GM12878 (cell line): ENCODE data around the gene EWSR1. TPM values are rescaled to one million over a fixed set of nuclear protein-coding genes. Genes with fewer than 3 reads are reported as not detected.

Experiments used
- ATAC-seq: fragments of 200-7000 bp; cut with Tn5 transposase; 3 replicates; pipeline ENCODE4 v1.9.1; 2020; ENCODE audit warnings: mild to moderate bottlenecking, moderate library complexity
- BruUV-seq: library from RNA; stranded (reverse); fragments of 400-500 nt; replicated peaks from 2 replicates; lab custom pipeline; 2021; lab: Mats Ljungman, UMichigan
- CTCF ChIA-PET: fragments of 300-600 bp; sonication (Branson Sonifier 250); formaldehyde crosslinking; extraction: SDS; loops from one replicate; lab custom pipeline; 2021; ENCODE audit warnings: inconsistent platforms; lab: Yijun Ruan, JAX
- POLR2A ChIA-PET: fragments of 350-600 bp; formaldehyde crosslinking; extraction: SDS; loops from one replicate; lab custom pipeline; 2021; ENCODE audit warnings: inconsistent platforms; lab: Charles Lee
- RAD21 ChIA-PET: fragments of 300-600 bp; sonication (Branson Sonifier 250); formaldehyde crosslinking; loops from one replicate; lab custom pipeline; 2023; ENCODE audit warnings: antibody characterized with exemption; ENCODE audit not compliant: unreplicated experiment; lab: Charles Lee
- SMC1A ChIA-PET: fragments of 300-600 bp; sonication (Branson Sonifier 250); formaldehyde crosslinking; loops from one replicate; lab custom pipeline; 2023; ENCODE audit not compliant: unreplicated experiment, uncharacterized antibody; lab: Charles Lee
- DNase-seq: peaks from one replicate; pipeline ENCODE4 v3.0.0-alpha.2; 2011; ENCODE audit warnings: low read depth, low spot score
- FAIRE-seq: peaks from 3 replicates; lab custom pipeline; 2011; peaks lifted over from hg19 to GRCh38; lab: Jason Lieb, UNC
- H2AFZ ChIP-seq: 2 replicates; pipeline ENCODE4 v1.6.0; 2011; ENCODE audit warnings: low read depth, low read length, control low read depth; ENCODE audit not compliant: control insufficient read depth
- H3K27ac ChIP-seq: 2 replicates; pipeline ENCODE4 v1.5.1; 2011; ENCODE audit warnings: control low read depth; ENCODE audit not compliant: control insufficient read depth, insufficient read depth
- H3K27me3 ChIP-seq, 2 experiments: replicated peaks in 1 of 2; 2 replicates each; pipeline versions ENCODE4 v1.6.0 to v1.6.1; 2011; ENCODE audit warnings: low read length in 1 of 2; ENCODE audit not compliant: control insufficient read depth in 2 of 2, insufficient read depth in 2 of 2
- H3K36me3 ChIP-seq, 2 experiments: 2 replicates each; pipeline ENCODE4 v1.5.1; 2011; ENCODE audit warnings: low read length in 1 of 2; ENCODE audit not compliant: control insufficient read depth in 2 of 2, insufficient read depth in 2 of 2
- H3K4me1 ChIP-seq: 2 replicates; pipeline ENCODE4 v1.6.1; 2011; ENCODE audit warnings: mild to moderate bottlenecking, low read length, moderate library complexity, mixed read lengths; ENCODE audit not compliant: control insufficient read depth, insufficient read depth
- H3K4me2 ChIP-seq: 2 replicates; pipeline ENCODE4 v1.6.0; 2011; ENCODE audit warnings: control low read depth; ENCODE audit not compliant: control insufficient read depth, insufficient read depth
- H3K4me3 ChIP-seq: fragments of 200-600 bp; sonication (generic); 2 replicates; pipeline ENCODE4 v1.5.1; 2016
- H3K79me2 ChIP-seq: 2 replicates; pipeline ENCODE4 v1.6.0; 2011; ENCODE audit warnings: low read length; ENCODE audit not compliant: control insufficient read depth, insufficient read depth
- H3K9ac ChIP-seq: 2 replicates; pipeline ENCODE4 v1.8.0; 2011; ENCODE audit warnings: low read length, control low read depth, mixed read lengths; ENCODE audit not compliant: control insufficient read depth, insufficient read depth
- H3K9me3 ChIP-seq: replicated peaks from 3 replicates; pipeline ENCODE4 v1.5.1; 2011; ENCODE audit warnings: mild to moderate bottlenecking, low read length; ENCODE audit not compliant: control insufficient read depth, insufficient read depth
- H4K20me1 ChIP-seq: 2 replicates; pipeline ENCODE4 v1.6.0; 2011; ENCODE audit not compliant: control insufficient read depth, insufficient read depth
- BACH1 ChIP-seq: fragments of 450-650 bp; IDR thresholded peaks from 2 replicates; pipeline ENCODE4 v1.6.1; 2017; ENCODE audit warnings: mild to moderate bottlenecking, borderline replicate concordance
- BHLHE40 ChIP-seq, 2 experiments: fragments of 450-650 bp in 1 of 2; IDR thresholded peaks; 2 replicates each; pipeline ENCODE4 v1.6.1; 2011 to 2017; ENCODE audit warnings: low read depth in 2 of 2, borderline replicate concordance in 1 of 2, improper control_type of control experiment in 1 of 2, low read length in 1 of 2, mild to moderate bottlenecking in 1 of 2
- CBX5 ChIP-seq: sonication (generic); IDR thresholded peaks from 2 replicates; pipeline ENCODE4 v1.6.1; 2016; ENCODE audit warnings: low read depth, moderate library complexity, mild to moderate bottlenecking, inconsistent platforms
- CTCF ChIP-seq, 3 experiments: IDR thresholded peaks in 2 of 3; conservative IDR thresholded peaks in 1 of 3; 2 replicates each; pipeline ENCODE4 v1.5.1; 2011; ENCODE audit warnings: low read depth in 3 of 3, low read length in 3 of 3, mild to moderate bottlenecking in 3 of 3, control low read depth in 2 of 3, moderate library complexity in 2 of 3, inconsistent platforms in 1 of 3, mixed read lengths in 1 of 3; ENCODE audit not compliant: control insufficient read depth in 2 of 3, insufficient read depth in 1 of 3; ENCODE audit errors: extremely low read depth in 1 of 3
- IRF4 ChIP-seq: IDR thresholded peaks from 2 replicates; pipeline ENCODE4 v1.6.1; 2011; ENCODE audit warnings: low read depth, low read length
- POU2F2 ChIP-seq: IDR thresholded peaks from 3 replicates; pipeline ENCODE4 v1.6.1; 2011; ENCODE audit warnings: low read depth, mild to moderate bottlenecking, low read length, borderline replicate concordance
- RAD21 ChIP-seq: IDR thresholded peaks from 2 replicates; pipeline ENCODE4 v1.6.1; 2011; ENCODE audit warnings: mild to moderate bottlenecking, low read depth, low read length, moderate library complexity; ENCODE audit not compliant: insufficient read depth
- RBBP5 ChIP-seq: fragments of 200-600 bp; sonication (generic); conservative IDR thresholded peaks from 2 replicates; pipeline ENCODE4 v1.6.1; 2016
- RUNX3 ChIP-seq: IDR thresholded peaks from 2 replicates; pipeline ENCODE4 v1.6.1; 2012; ENCODE audit warnings: low read length, inconsistent platforms
- SMARCA5 ChIP-seq: fragments of 450-650 bp; IDR thresholded peaks from 2 replicates; pipeline ENCODE4 v1.6.1; 2017; ENCODE audit warnings: mild to moderate bottlenecking
- SP1 ChIP-seq: IDR thresholded peaks from one replicate; pipeline ENCODE4 v1.6.1; 2011; ENCODE audit warnings: low read depth, low read length
- TCF3 ChIP-seq: IDR thresholded peaks from 2 replicates; pipeline ENCODE4 v1.6.1; 2012; ENCODE audit warnings: low read depth, mild to moderate bottlenecking, low read length, borderline replicate concordance; ENCODE audit not compliant: insufficient read depth
- YY1 ChIP-seq: IDR thresholded peaks from 2 replicates; pipeline ENCODE4 v1.6.1; 2011; ENCODE audit warnings: low read depth, mild to moderate bottlenecking, low read length
- ZNF687 ChIP-seq: fragments of 450-650 bp; IDR thresholded peaks from 2 replicates; pipeline ENCODE4 v1.6.1; 2017; ENCODE audit warnings: mild to moderate bottlenecking, moderate library complexity
- WGBS: methylation state at CpG from one replicate; pipeline ENCODE4 v1.1.6; 2016; ENCODE audit warnings: low lambda C conversion rate; ENCODE audit not compliant: insufficient replicate concordance, insufficient coverage; ENCODE audit errors: missing lambda C conversion rate; 5-methylcytosine and 5-hydroxymethylcytosine counted together
- in situ Hi-C: fragments of 300-500 bp; cut with MboI; formaldehyde crosslinking; loops from 9 replicates; pipeline ENCODE4 v1.14.3; 2018; ENCODE audit warnings: mixed read lengths
- intact Hi-C: fragments of 100-400 bp; cut with micrococcal nuclease; formaldehyde crosslinking; loops from one replicate; pipeline ENCODE4 v1.14.2; 2022; ENCODE audit not compliant: unreplicated experiment
- polyA plus RNA-seq, 11 experiments: library from polyadenylated mRNA; depleted of rRNA in 4 of 11; unstranded in 6 of 11; stranded (reverse) in 5 of 11; fragments of >200 nt; fragmentation: Nextera tagmentation in 4 of 11; fragmentation: Illumina TruSeq in 1 of 11; extraction: Ambion mirVana in 4 of 11; extraction: Trizol in 1 of 11; gene quantifications; 1 replicate in 1 of 11; 2 replicates in 10 of 11; pipeline versions ENCODE4 v1.2.1 to v1.2.3, GENCODE V29; 2011 to 2016; ENCODE audit warnings: inconsistent platforms in 2 of 11, missing spikeins in 2 of 11, low read depth in 1 of 11
- total RNA-seq, 4 experiments: library from RNA; depleted of rRNA in 3 of 4; stranded (reverse); fragments of >200 nt in 3 of 4; fragmentation: Illumina TruSeq in 1 of 4; extraction: Trizol in 1 of 4; gene quantifications; 2 replicates each; pipeline versions ENCODE4 v1.2.1 to v1.2.3, GENCODE V29; 2013 to 2021

EWSR1 gene
- total and polyA plus RNA-seq, 10 of the 15 experiments (the other 5 are each of a cell fraction or from before 2014, with no cell fraction given): 130 to 480 (median 356) TPM

GRCh38 chr22:29245626-29246385, 22.3 kb upstream of the EWSR1 start:
- no peaks in the 10 kb centered on the region for H4K20me1 ChIP-seq
- in situ Hi-C loops (loop anchor here (5.0 kb wide), 1 partner anchor 389 kb away; no protein-coding TSS in a partner anchor), intact Hi-C loops (loop anchor here (1.0 to 5.0 kb wide), 5 partner anchors 37 to 644 kb away; no protein-coding TSS in a partner anchor)
- H3K79me2 ChIP-seq: no peaks in the 10 kb centered on the region
- H3K4me3 ChIP-seq: no peak overlapping the region
- WGBS: 27% methylated on average over 11 of the region's 11 CpGs
- ChIA-PET RAD21 (interaction anchor here (0.6 to 2.3 kb wide), 24 partner anchors 10 to 646 kb away, joined by 3 to 26 read pairs (median 5); partner anchors contain the start of genes EMID1 and KREMEN1), CTCF (interaction anchor here (0.7 to 2.5 kb wide), 37 partner anchors 9 to 645 kb away, joined by 3 to 62 read pairs (median 5); partner anchors contain the start of genes EMID1 and KREMEN1), POLR2A (interaction anchor here (0.8 to 1.7 kb wide), 5 partner anchors 14 to 91 kb away, joined by 3 to 7 read pairs (median 5); no protein-coding TSS in a partner anchor), SMC1A (interaction anchor here (0.6 to 3.3 kb wide), 25 partner anchors 9 to 645 kb away, joined by 3 to 26 read pairs (median 4); no protein-coding TSS in a partner anchor)
- H3K27ac ChIP-seq: no peak overlapping the region
- BruUV-seq: no TSS peak
- H3K36me3 ChIP-seq: no peaks in the 10 kb centered on the region
- peaks cover 4% of the 10 kb centered on the region; the same call in 1 of the 3 replicates for H3K9me3 ChIP-seq
- H3K4me2 ChIP-seq: no peak overlapping the region
- H3K27me3 ChIP-seq: no peaks in the 10 kb centered on the region
- H3K4me1 ChIP-seq: no peaks in the 10 kb centered on the region
- FAIRE-seq (peak; percentile 86), ATAC-seq (peak; percentile 96), DNase-seq (no peak)
- H2AFZ ChIP-seq: no peak overlapping the region
- no peak overlapping the region for H3K9ac ChIP-seq
- peak; percentile 95 for TF ChIP-seq RAD21
- 0 out of 4 replicates have a peak, but pooled peaks of 1 of the 2 experiments have one; percentile 30 for TF ChIP-seq BHLHE40 (IDR thresholded peaks at IDR 0.05; ENCODE audit: borderline replicate concordance in 1 of 2, low read depth in 2 of 2, low read length in 1 of 2)
- TF ChIP-seq CBX5: no peak
- peak; percentile 68; the same call in 1 of the 3 replicates for TF ChIP-seq POU2F2
- no peak for TF ChIP-seq ZNF687
- TF ChIP-seq BACH1: 0 out of 2 replicates have a peak, but pooled peaks have one; percentile 20
- no peak for TF ChIP-seq RUNX3
- TF ChIP-seq SP1: peak; percentile 20
- TF ChIP-seq YY1: peak; percentile 70; the same call in 1 of the 2 replicates
- TF ChIP-seq CTCF (IDR thresholded peaks at IDR 0.05 in 2 of 3, conservative IDR thresholded peaks at IDR 0.05 in 1 of 3; ENCODE audit: control insufficient read depth in 2 of 3, extremely low read depth in 1 of 3, insufficient read depth in 1 of 3, low read depth in 3 of 3, low read length in 3 of 3): peak; percentile 92 to 98 (median 96)
- TF ChIP-seq SMARCA5: peak; percentile 64; the same call in 1 of the 2 replicates
- no peak for TF ChIP-seq RBBP5
- peak; percentile 38; the same call in 1 of the 2 replicates for TF ChIP-seq TCF3
- 0 out of 2 replicates have a peak, but pooled peaks have one; percentile 35 for TF ChIP-seq IRF4
